Measurements from ENCODE around the gene ADAMTS18.

The ADAMTS18 gene

GRCh38 chr16:77393955-77394354 lies 40.9 kb downstream of the ADAMTS18 start:
- no peak for DNase-seq

DNA sequence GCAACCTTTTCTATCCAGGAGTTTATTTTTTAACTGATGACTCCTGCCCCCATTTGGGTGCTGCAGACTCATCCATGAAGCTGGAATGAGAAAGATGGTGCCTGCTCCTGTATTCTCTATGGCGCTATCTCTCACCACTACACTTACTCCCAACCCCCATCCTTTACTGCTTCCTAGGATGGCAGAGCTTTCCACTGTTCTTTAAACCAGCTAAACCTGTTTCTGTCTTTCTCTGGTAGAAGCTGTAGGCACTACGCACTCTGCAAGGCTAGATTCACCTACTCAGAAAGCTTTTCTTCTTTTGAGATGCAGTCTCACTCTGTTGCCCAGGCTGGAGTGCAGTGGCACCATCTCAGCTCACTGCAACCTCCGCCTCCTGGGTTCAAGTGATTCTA lies 47.0 kb downstream of the ADAMTS18 start:
- DNase-seq, result no peak

- no peak for DNase-seq
These were observed 47.7 kb downstream of the ADAMTS18 start for GRCh38 chr16:77386831-77387814.

DNA sequence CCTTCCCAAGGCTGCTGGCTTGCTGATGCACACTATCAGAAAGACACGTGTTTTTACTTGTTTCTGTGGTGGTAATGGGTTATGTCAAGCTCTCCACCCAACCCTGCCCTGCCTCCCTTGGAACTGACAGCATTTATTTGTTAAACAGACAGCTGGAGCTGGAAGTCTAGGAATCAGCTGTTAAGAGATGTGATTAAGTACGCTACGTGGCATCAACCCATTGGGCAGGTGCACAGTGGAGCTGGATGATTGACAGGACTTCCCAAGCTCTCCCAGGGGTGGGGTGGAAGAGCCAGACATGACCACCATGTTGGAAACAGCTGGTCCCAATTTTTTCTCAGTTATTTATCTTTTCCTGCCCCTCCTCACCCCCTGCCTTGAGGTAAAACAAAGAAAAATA lies 49.4 kb downstream of the ADAMTS18 start:
- no peak for DNase-seq

- DNase-seq, result no peak
These were observed 51.1 kb downstream of the ADAMTS18 start for GRCh38 chr16:77383606-77384187.

- DNase-seq, result no peak
These were observed 58.5 kb downstream of the ADAMTS18 start for GRCh38 chr16:77376358-77376757.

DNA sequence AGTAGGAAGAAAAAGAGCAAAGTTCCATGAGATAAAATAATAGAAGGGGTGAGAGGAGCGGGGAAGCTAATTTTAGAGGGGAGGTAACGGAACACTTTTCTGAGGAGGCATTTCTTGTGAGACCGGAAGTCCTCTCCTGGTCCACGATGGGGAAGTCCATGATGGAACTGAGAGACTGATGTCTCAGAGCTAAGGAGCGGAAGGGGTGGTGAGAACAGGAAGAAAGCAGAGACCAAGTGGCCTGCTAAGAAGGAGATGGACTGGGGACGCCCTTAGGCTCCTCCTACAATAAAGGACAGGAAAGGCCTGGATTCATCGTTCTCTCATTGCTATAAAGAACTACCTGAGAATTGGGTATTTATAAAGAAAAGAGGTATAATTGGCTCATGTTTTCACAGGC lies 59.4 kb downstream of the ADAMTS18 start:
- DNase-seq, result no peak

- no peak for DNase-seq
These were observed 60.5 kb downstream of the ADAMTS18 start for GRCh38 chr16:77374384-77374783.

DNA sequence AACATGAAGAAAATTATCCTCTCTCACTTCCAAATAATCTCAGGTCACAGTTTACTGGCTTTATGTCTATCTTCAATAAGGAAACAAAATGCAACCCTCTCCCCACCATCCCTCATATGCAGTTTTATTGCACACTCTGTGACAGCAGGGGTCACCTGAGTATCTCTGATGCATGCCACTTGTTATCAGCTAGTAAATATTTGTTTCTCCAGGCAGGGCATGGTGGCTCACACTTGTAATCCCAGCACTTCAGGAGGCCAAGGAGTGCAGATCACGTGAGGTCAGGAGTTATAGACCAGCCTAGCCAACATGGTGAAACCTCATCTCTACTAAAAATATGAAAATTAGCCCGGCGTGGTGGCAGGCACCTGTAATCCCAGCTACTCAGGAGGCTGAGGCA lies 61.1 kb downstream of the ADAMTS18 start:
- no peak for DNase-seq

- DNase-seq, result no peak
These were observed 70.1 kb downstream of the ADAMTS18 start for GRCh38 chr16:77364770-77365169.

DNA sequence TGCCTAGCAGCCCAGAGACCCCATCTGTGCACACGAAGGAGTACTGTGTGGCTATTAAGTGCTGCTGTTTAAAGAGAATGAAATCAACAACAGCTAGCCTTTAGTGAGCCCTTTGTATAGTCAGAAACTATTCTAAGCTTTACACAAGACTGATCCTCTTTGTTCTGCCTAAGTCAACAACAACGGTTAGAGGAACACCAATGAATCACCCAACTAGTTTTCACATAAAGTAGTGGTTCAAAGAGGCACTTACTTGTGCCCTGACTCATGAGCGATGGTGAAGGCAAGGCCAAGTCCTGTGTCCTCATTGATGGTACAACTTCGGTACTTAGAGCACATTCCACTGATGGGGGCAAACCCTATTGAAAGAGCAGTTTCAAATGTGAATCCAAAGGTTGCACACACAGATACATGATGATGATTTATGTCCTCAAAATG lies 75.8 kb downstream of the ADAMTS18 start:
- no peak for DNase-seq

DNA sequence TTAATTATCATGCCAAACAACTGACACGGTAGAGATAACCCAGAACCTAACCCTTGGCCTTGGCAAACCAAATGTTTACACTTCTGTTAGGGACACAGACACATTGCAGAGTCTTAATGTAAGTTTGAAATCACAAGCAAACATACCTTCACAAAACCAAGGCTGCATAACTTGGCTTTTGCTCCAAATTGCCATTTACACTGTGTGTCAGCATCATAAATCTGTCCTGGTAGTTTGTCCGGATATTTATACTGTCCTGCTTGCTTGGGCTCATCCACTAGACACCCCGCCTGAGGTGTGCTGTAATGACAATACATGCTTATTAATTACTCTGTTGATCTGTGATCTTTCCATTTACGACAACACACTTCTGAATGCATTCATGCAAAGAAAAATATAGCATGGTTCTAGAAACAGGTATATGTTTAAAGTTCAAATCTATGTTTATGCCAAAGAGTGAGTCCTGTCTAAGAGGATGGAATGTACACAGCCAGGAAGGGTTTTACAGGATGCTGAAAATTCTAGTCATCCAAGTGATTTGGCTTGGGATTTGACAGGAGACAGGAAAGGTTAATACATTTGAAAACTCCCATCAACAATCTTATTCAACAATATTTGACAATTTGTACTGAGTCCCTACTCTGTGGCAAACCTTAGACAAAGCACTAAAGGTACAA lies 81.1 kb downstream of the ADAMTS18 start:
- no peak for DNase-seq

- DNase-seq, result no peak
These were observed 90.5 kb downstream of the ADAMTS18 start for GRCh38 chr16:77344341-77344740.

DNA sequence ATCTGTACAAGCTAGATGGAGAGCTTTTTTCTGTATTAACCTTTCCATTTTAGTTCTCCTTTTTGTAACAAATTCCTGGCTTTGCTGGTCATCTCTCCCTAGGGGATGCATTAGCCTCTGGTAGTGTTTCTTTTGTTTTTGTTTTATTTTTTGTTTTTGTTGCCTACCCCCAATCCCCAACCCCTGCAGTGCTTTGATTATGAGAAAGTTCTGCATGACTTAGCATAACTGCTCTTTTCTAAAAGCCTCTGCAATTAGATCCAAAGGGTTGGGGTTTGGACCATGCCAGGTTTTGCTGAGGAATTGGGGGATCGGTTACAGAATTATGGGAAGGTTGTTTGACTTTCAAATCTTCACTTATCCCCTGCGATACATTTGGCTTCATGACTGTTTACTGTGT lies 98.2 kb downstream of the ADAMTS18 start:
- DNase-seq, result no peak

DNA sequence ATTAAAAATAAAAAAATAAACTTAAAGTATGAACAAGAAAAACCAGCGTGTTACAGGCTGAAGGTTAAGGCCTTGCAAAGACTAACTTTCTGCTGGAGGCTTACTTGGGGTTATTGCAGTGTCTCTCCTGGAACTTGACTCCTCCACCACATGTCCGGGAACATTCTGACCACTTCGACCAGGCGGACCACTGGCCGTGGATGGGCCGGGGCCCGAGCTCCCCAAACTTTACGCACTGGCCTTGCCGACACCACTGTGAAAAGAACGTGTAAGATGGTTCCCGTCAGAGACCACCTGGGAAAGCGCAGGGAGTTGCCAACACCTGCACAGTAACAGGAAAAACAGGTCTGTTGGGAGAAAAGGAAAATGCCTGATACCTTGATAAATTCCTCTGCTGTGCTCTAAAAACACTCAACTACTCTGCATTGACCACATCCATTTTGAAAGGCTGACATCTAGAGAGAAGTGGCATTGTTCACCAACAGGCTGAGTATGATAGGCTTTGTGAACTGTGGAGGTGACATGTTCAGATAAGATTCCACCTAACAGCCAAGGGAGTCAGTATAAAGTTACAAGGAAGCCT lies 99.1 kb downstream of the ADAMTS18 start:
- no peak for DNase-seq

DNA sequence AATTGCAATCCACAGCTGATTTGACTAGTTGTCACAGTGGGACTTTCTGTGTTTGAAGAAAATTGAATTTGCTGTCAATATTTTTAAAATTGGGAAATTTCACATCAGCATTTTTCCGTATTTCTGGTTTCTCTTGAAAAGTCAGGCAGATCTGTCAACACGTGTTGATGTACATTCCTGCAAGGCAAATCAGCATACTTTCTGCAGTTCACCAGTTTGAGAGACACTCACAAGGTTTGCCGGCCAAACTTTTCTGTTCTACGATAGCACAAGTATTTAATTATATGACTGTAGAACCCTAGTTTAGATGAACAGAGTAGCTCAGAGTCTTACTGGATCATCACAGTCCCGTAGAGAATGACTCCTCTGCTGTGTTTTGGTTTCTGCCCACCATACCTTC lies 102.0 kb downstream of the ADAMTS18 start:
- DNase-seq, result no peak

- DNase-seq, result no peak
These were observed 102.8 kb downstream of the ADAMTS18 start for GRCh38 chr16:77331802-77332586.

- DNase-seq, result no peak
These were observed 103.8 kb downstream of the ADAMTS18 start for GRCh38 chr16:77331043-77331442.

DNA sequence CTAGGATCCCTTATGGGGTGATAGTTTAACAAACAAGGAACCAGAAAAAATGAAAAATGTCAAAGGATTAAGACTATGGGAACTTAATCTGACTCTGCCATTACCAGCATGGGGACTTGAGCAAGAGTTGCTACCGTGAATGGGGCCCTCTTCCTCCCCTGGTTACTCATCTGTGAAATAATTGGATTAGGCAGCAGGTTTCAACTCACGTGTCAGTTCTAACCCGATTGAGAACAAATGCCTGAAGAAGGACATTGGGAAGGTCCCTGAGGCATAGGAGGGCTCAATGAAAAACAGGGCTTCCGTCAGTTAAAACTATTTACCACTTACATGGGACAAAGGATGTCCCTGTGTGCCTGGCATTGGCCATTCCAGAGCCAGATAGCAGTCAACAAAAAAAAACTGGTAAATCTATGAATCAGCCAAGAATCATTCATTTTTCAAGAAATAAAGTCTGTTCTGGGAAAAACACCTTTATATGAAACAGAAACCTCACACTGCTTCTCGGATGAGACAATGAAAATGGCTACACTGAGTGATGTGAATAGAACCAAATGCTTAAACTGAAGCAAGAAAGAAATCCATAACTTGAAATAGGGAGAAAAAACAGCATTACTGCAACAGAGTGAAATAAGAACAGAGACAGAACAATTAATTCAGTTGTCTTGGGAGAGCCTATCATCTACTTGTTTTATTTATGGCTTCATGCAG lies 104.3 kb downstream of the ADAMTS18 start:
- DNase-seq, result no peak

DNA sequence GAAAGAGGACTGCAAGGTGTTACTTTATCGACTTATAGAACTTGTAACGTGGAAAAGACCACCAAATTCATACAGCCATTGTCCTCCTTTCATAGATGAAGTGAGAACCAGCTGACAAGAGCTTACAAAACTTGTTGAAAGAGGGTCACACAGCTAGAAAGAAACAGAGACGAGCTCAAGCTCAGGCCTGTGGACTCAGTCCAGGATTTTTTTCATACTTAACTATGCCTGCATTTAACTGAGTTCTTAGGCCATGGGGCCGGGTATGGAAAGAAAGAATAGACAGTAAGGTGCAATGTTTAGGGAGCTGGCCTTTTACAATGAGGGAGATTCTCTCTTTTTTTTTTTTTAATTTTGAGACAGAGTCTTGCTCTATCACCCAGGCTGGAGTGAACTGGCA lies 106.1 kb downstream of the ADAMTS18 start:
- DNase-seq, result no peak

- no peak for DNase-seq
These were observed 106.6 kb downstream of the ADAMTS18 start for GRCh38 chr16:77328274-77328673.

DNA sequence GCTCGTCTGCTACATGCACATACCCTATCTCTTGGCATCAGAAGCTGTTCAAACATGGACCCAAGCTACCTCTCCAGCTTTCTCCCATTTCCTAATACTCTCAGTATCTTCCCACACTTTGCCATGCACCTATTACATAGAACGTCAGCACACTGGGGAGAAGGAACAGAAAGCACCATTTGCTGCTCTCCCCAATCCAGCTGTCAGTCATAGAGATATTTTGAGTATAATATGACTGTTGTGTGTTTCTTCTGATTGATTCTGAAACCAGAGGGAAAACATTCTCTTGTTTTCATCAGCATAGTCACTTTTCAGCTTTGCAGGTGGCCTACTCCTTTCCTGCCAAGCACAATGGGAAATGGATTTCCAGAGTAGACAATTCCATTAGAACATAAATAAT lies 107.1 kb downstream of the ADAMTS18 start:
- no peak for DNase-seq
